Trophoblast cell (in vitro differentiated cells and primary cell): ENCODE data around the gene MYH14.

ENCODE experiments used
- DNase-seq, 2 donors: peaks; one replicate each; pipeline ENCODE4 v3.0.0-alpha.2; 2016
- H2AFZ ChIP-seq: 2 replicates; pipeline ENCODE4 v1.6.1; 2013; ENCODE audit warnings: low read length, moderate library complexity, mild to moderate bottlenecking; ENCODE audit not compliant: insufficient read depth, poor library complexity
- H2AK5ac ChIP-seq: 2 replicates; pipeline ENCODE4 v1.6.1; 2013; ENCODE audit warnings: mild to moderate bottlenecking, low read length
- H2BK120ac ChIP-seq: 2 replicates; pipeline ENCODE4 v1.6.1; 2013; ENCODE audit warnings: low read length, mild to moderate bottlenecking, moderate library complexity; ENCODE audit not compliant: insufficient read depth, poor library complexity
- H2BK12ac ChIP-seq: 2 replicates; pipeline ENCODE4 v1.6.1; 2013; ENCODE audit warnings: mild to moderate bottlenecking, low read length, moderate library complexity
- H2BK5ac ChIP-seq: 2 replicates; pipeline ENCODE4 v1.6.1; 2013; ENCODE audit warnings: low read length, low read depth, moderate library complexity, mild to moderate bottlenecking; ENCODE audit not compliant: poor library complexity
- H3K14ac ChIP-seq: 2 replicates; pipeline ENCODE4 v1.6.1; 2013; ENCODE audit warnings: mild to moderate bottlenecking, low read length
- H3K18ac ChIP-seq: 2 replicates; pipeline ENCODE4 v1.6.1; 2013; ENCODE audit warnings: mild to moderate bottlenecking, low read length
- H3K23ac ChIP-seq: 2 replicates; pipeline ENCODE4 v1.6.1; 2013; ENCODE audit warnings: low read length
- H3K27ac ChIP-seq: 2 replicates; pipeline ENCODE4 v1.5.1; 2013; ENCODE audit warnings: low read depth, mild to moderate bottlenecking, inconsistent platforms, low read length, moderate library complexity
- H3K27me3 ChIP-seq: 2 replicates; pipeline ENCODE4 v1.6.1; 2013; ENCODE audit warnings: inconsistent platforms, mild to moderate bottlenecking, low read length, moderate library complexity; ENCODE audit not compliant: insufficient read depth
- H3K36me3 ChIP-seq, 2 experiments: 1 replicate in 1 of 2; 2 replicates in 1 of 2; pipeline ENCODE4 v1.6.1; 2013; ENCODE audit warnings: low read length in 2 of 2, mild to moderate bottlenecking in 2 of 2, moderate library complexity in 1 of 2; ENCODE audit not compliant: insufficient read depth in 2 of 2, control insufficient read depth in 1 of 2
- H3K4ac ChIP-seq: 2 replicates; pipeline ENCODE4 v1.6.1; 2013; ENCODE audit warnings: low read depth, mild to moderate bottlenecking, low read length, moderate library complexity
- H3K4me1 ChIP-seq, 2 experiments: 1 replicate in 1 of 2; 2 replicates in 1 of 2; pipeline ENCODE4 v1.6.1; 2013; ENCODE audit warnings: low read length in 2 of 2, mild to moderate bottlenecking in 2 of 2, moderate library complexity in 1 of 2; ENCODE audit not compliant: insufficient read depth in 2 of 2, control insufficient read depth in 1 of 2
- H3K4me2 ChIP-seq: 2 replicates; pipeline ENCODE4 v1.6.1; 2013; ENCODE audit warnings: inconsistent platforms, mild to moderate bottlenecking, low read length, moderate library complexity
- H3K4me3 ChIP-seq: 2 replicates; pipeline ENCODE4 v1.5.1; 2013; ENCODE audit warnings: mild to moderate bottlenecking, low read depth, low read length, inconsistent platforms
- H3K79me1 ChIP-seq: one replicate; pipeline ENCODE4 v1.6.1; 2013; ENCODE audit warnings: low read length
- H3K79me2 ChIP-seq: 2 replicates; pipeline ENCODE4 v1.6.1; 2013; ENCODE audit warnings: low read length, mild to moderate bottlenecking; ENCODE audit not compliant: control insufficient read depth, insufficient read depth, poor library complexity
- H3K9ac ChIP-seq: 2 replicates; pipeline ENCODE4 v1.6.1; 2013; ENCODE audit warnings: mild to moderate bottlenecking, low read length
- H3K9me3 ChIP-seq: 2 replicates; pipeline ENCODE4 v1.6.1; 2013; ENCODE audit warnings: low read depth, mild to moderate bottlenecking, control low read depth, inconsistent platforms, low read length; ENCODE audit not compliant: insufficient read depth
- H4K12ac ChIP-seq: 2 replicates; pipeline ENCODE4 v1.6.1; 2013; ENCODE audit warnings: low read depth, mild to moderate bottlenecking, low read length, moderate library complexity
- H4K8ac ChIP-seq: 2 replicates; pipeline ENCODE4 v1.6.1; 2013; ENCODE audit warnings: low read depth, mild to moderate bottlenecking, low read length, moderate library complexity
- H4K91ac ChIP-seq: one replicate; pipeline ENCODE4 v1.6.1; 2013; ENCODE audit warnings: low read depth, mild to moderate bottlenecking, low read length, moderate library complexity
- WGBS: extraction: QIAGEN DNeasy Blood & Tissue Kit; methylation state at CpG from one replicate; pipeline ENCODE4 v1.1.7; 2013; ENCODE audit warnings: missing lambda C conversion rate; ENCODE audit not compliant: insufficient read length, insufficient coverage; ENCODE audit errors: extremely low coverage; 5-methylcytosine and 5-hydroxymethylcytosine counted together

The MYH14 gene

GRCh38 chr19:50197348-50197747 is 6.1 kb upstream of the MYH14 start:
- no CpG with 5 or more reads among the region's 3 CpGs for WGBS
- Histone ChIP-seq H2BK120ac (no peak overlapping the region), H3K36me3 (no peaks in the 10 kb centered on the region), H3K79me1 (no peaks in the 10 kb centered on the region), H3K4me3 (no peak overlapping the region), H3K4me1 (no peaks in the 10 kb centered on the region), H2AFZ (no peak overlapping the region), H3K27ac (no peak overlapping the region), H3K23ac (no peak overlapping the region), H3K14ac (no peak overlapping the region), H4K8ac (no peak overlapping the region), H3K9ac (no peak overlapping the region), H3K79me2 (no peaks in the 10 kb centered on the region), H2AK5ac (no peak overlapping the region), H3K4me2 (no peak overlapping the region), H3K18ac (no peak overlapping the region), H2BK5ac (no peak overlapping the region), H4K12ac (no peak overlapping the region), H3K4ac (no peak overlapping the region), H4K91ac (no peak overlapping the region), H3K27me3 (no peaks in the 10 kb centered on the region), H3K9me3 (peaks cover 5% of the 10 kb centered on the region), H2BK12ac (no peak overlapping the region)
- no peak for DNase-seq

DNA sequence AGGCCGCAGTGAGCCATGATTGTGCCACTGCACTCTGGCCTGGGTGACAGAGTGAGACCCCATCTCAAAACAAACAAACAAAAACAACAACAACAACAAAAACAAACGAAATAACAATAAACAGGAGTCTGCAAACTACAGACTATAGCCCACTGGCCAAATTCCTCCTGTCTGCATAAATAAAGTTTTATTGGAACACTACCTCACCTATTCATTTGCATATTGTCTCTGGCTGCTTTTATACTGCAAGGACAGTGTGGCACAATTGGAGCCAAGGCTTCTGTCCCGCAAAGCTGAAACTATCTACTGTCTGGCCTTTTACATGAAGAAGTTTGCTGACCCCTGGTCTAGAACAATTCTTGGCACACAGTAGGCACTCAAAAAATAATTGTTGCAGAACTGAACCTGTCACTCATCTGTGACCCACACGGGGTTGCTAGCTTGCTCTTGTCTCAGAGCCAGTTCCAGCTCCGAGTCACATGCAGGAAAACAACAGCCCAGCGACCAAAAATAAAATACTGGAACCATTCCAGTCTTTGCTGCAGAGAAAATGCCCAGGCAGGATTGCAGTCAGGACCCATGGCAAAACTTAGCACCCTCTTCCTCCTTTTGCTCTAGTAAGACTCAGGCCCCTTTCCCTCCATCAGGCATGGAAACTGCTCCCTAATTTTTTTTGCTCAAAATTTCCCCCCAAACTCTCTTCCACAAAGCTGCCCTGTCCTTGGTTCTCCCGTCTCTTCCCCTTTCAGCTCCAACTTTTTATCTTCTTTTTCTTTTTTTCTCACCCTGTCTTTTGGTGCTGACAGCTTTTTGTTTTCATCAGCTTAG is 4.8 kb upstream of the MYH14 start:
- no peaks in the 10 kb centered on the region for H3K79me1 ChIP-seq
- H3K23ac ChIP-seq, result no peak overlapping the region
- H2AK5ac ChIP-seq, result no peak overlapping the region
- no peak overlapping the region for H4K8ac ChIP-seq
- no peak for DNase-seq
- no peak overlapping the region for H2AFZ ChIP-seq
- peaks cover 0 to 6% of the 10 kb centered on the region in 2 experiments for H3K4me1 ChIP-seq
- H3K4me3 ChIP-seq, result no peak overlapping the region
- H3K9me3 ChIP-seq, result peaks cover 3% of the 10 kb centered on the region
- no peaks in the 10 kb centered on the region for H3K36me3 ChIP-seq
- H3K18ac ChIP-seq, result no peak overlapping the region
- H3K79me2 ChIP-seq, result peaks cover 1% of the 10 kb centered on the region
- no peak overlapping the region for H4K12ac ChIP-seq
- H2BK12ac ChIP-seq, result no peak overlapping the region
- H2BK120ac ChIP-seq, result no peak overlapping the region
- H4K91ac ChIP-seq, result no peak overlapping the region
- H3K27me3 ChIP-seq, result no peaks in the 10 kb centered on the region
- no peak overlapping the region for H3K4me2 ChIP-seq
- no peak overlapping the region for H2BK5ac ChIP-seq
- H3K4ac ChIP-seq, result no peak overlapping the region
- no peak overlapping the region for H3K9ac ChIP-seq
- no peak overlapping the region for H3K14ac ChIP-seq
- H3K27ac ChIP-seq, result no peak overlapping the region
- no CpG with 5 or more reads among the region's 7 CpGs for WGBS

GRCh38 chr19:50199259-50199555 is 4.2 kb upstream of the MYH14 start:
- no peak overlapping the region for H3K27ac ChIP-seq
- H2AK5ac ChIP-seq, result no peak overlapping the region
- no peaks in the 10 kb centered on the region for H3K36me3 ChIP-seq
- no peak overlapping the region for H3K23ac ChIP-seq
- WGBS, result no CpG with 5 or more reads among the region's 5 CpGs
- H2BK5ac ChIP-seq, result no peak overlapping the region
- no peak overlapping the region for H2BK120ac ChIP-seq
- H4K91ac ChIP-seq, result no peak overlapping the region
- H3K4me2 ChIP-seq, result no peak overlapping the region
- H3K4me1 ChIP-seq, result peaks cover 0 to 11% of the 10 kb centered on the region in 2 experiments
- H3K18ac ChIP-seq, result no peak overlapping the region
- H3K4ac ChIP-seq, result no peak overlapping the region
- H3K79me1 ChIP-seq, result no peaks in the 10 kb centered on the region
- no peak overlapping the region for H3K14ac ChIP-seq
- H3K27me3 ChIP-seq, result no peaks in the 10 kb centered on the region
- no peak overlapping the region for H2AFZ ChIP-seq
- H4K8ac ChIP-seq, result no peak overlapping the region
- no peak overlapping the region for H3K9ac ChIP-seq
- DNase-seq, result no peak
- H3K9me3 ChIP-seq, result peaks cover 3% of the 10 kb centered on the region
- H3K4me3 ChIP-seq, result no peak overlapping the region
- H2BK12ac ChIP-seq, result no peak overlapping the region
- H3K79me2 ChIP-seq, result peaks cover 2% of the 10 kb centered on the region
- H4K12ac ChIP-seq, result no peak overlapping the region

DNA sequence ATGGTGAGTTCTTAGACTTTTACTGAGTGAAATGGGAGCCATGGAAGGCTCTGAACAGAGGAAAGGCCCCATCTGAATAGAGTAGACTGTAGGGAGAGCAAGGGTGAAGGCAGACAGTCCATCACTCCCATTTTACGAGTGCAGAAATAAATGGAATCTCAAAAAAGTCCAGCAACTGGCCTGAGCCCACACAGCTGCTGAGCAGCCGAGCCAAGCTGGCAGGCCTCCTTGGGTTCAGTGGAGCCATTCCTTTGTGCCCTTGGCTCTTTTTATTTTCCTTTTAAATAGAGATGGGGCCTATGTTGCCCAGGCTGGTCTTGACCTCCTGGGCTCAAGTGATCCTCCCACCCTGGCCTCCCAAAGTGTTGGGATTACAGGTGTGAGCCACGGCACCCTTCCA is 1.0 kb upstream of the MYH14 start:
- Histone ChIP-seq H2BK120ac (no peak overlapping the region), H3K27ac (no peak overlapping the region), H3K79me2 (peaks cover 2% of the 10 kb centered on the region), H3K23ac (no peak overlapping the region), H4K91ac (no peak overlapping the region), H3K18ac (no peak overlapping the region), H3K36me3 (no peaks in the 10 kb centered on the region), H2AK5ac (no peak overlapping the region), H3K4ac (no peak overlapping the region), H3K27me3 (no peaks in the 10 kb centered on the region), H4K8ac (no peak overlapping the region), H3K4me1 (peaks cover 3 to 19% of the 10 kb centered on the region in 2 experiments), H3K79me1 (no peaks in the 10 kb centered on the region), H2BK12ac (no peak overlapping the region), H3K14ac (no peak overlapping the region), H2AFZ (no peak overlapping the region), H3K4me3 (no peak overlapping the region), H3K4me2 (no peak overlapping the region), H3K9ac (no peak overlapping the region), H2BK5ac (no peak overlapping the region), H3K9me3 (no peaks in the 10 kb centered on the region), H4K12ac (no peak overlapping the region)
- WGBS, result no CpG with 5 or more reads among the region's 3 CpGs
- DNase-seq, result no peak
